ENCODE data around the gene CSF1R. TPM values are rescaled to one million over a fixed set of nuclear protein-coding genes. Genes with fewer than 3 reads are reported as not detected.

Gene CSF1R
- total RNA-seq: 10 to 100 TPM; 30.8 to 55.1 TPM
- long read RNA-seq, donor 1, partial matches to known transcripts: 12 of 14 reads
- long read RNA-seq, donor 1, other reads (novel, unspliced or antisense): 2 of 14 reads
- long read RNA-seq, donor 2, partial matches to known transcripts: 6 of 13 reads
- long read RNA-seq, donor 2, other reads (novel, unspliced or antisense): 7 of 13 reads

DNA sequence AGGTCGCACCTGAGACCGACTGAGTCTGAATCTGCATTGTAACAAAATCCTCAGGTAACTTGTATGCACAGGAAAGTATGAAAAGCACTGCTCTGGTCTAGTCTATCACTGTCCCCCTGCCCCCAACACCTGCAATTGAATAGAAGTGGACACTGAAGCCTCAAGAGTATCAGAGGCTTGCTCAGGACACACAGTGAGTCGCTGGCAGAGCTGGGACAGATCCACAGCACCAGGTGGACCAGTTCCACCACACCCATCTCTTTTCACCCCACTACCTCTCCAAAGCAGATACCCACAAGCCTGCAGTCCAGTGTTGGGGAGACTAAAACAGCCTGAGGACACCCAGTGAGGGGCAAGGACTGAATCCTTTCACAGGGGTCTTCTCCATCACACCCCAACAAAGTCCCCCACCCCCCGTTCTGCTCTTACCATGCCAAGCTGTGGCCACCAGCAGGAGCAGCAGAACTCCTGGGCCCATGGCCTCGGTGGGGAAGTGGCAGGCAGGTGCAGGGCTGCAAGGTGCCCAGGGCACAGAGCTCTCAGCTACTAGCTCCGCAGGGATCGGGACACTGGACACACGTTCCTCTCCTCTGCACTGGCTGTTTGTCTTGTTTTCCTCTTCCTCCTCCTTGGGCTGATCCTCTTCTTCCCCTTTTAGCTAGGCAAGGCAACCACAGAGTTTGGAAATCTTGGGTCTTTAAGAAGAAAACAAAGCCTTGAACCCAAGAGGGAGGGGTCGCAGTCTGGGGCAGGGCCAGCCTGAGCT lies at the start of gene CSF1R:
Gene CSF1R (minus strand): TSS at position 605 of the 766 bp plus-strand sequence. CDS start 127 bp downstream, at position 478.
- intact Hi-C loops (cut with DNase I): no loop called here
- DNase-seq (ENCODE audit: low spot score): no peak

DNA sequence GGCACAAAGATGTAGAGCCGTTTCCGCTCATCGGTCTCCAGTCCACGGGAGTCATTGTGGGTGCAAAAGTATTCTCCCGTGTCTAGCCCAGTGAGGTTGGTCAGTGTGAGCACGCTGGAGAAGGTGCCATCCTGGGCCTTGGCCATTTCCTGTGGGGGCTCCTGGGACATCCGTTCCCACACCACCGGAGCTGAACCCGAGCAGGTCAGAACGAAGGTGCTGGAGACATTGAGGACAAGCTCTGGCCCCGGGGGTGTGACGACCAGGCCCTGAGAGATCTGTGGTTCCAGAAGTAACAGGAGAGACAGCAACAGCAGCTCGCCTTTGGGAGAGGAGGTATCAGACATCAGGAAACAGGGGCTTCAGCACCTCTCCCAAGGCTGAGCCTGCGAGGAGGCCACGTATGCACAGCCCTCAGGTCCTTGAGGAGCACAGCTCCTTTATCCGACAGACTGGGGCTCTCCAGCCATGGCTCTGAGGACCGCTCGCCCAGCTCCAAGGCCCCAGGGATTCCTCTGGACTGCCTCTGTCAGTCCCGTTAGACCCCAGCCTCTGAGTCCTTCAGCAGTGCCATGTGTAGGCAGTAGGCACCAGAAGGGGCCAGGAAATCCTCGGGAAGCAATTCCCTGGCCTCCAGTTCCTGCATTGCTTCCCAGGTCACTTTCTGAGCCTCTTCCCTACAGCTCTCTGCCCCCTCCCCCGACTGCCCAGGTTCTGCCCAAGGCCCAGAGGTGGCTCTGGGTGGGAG lies 49.4 kb upstream of the CSF1R start:
- intact Hi-C loops (cut with DNase I): no loop called here

DNA sequence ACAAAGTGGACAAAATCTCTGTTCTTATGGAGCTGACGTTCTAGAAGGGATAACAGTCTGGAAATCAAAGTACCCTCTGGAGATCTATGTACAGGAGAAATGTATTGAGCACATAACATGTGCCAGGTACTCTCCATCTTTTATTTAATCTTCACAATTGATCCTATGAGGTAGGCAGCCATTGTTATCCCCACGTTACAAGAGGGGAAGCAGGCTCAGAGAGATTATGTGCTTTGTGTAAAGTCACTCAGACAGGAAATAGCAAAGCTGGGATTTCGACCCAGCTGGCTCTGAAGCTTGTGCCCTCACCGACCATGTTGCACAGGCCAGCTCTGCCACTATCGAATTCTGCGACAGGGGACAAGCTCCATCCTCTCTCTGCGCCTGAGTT lies 47.8 kb upstream of the CSF1R start:
- intact Hi-C loops (cut with DNase I): no loop called here
- DNase-seq (ENCODE audit: low spot score): no peak

More for the DNA sequence above, 49.4 kb upstream of the CSF1R start:
- DNase-seq (ENCODE audit: low spot score): no peak

DNA sequence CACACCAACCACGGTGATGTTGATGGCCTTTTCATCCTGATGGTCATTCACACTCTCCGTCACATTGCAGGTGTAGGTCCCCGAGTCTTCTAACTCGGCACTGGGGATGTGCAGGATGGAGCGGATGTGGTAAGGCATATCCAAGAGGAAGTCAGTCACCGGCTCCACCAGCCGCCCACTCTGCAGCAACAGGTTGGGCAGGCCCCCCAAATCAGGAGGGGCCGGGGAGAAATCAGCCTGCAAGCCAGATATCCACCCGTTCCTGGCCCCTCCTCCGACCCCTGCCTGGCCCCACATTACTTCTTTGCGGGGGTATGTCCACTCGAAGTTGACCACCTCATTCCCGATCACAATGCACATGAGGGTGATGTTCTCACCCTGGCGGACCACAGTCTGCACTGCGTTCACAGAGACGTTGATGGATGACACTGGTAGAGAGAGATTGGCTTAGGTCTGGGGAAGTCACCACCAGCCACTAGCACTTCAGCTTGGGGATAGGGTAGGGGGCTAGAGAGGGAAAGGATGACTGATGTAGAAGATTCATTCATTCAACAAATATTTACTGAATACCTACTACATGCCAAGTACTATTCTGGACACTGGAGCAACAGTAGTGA lies 47.3 kb upstream of the CSF1R start:
- intact Hi-C loops (cut with DNase I): no loop called here
- no peak for DNase-seq (ENCODE audit: low spot score)

DNA sequence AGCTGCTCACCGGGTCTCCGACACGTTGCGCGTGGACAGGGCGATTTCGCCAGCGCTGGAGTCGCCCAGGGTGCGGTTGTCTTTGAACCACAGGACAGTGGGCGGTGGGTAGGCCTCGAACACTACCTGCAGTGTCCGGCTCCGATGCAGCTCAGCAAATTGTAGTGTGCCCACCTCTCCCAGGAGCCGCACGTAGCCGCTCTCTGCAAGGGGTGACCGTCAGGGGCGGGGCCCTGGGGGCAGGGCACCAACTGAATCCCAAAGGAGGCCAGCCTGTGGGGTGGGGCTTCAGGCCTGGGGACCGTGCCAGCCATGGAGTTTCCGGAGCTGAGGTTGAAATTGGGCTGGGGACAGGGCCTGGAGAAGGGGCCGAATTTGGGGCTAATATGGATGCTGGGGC lies 46.4 kb upstream of the CSF1R start:
- intact Hi-C loops (cut with DNase I): loop anchor here in 1 of 2 donors (1.0 kb wide), 1 partner anchor 29 kb away; no protein-coding TSS in a partner anchor
- DNase-seq (ENCODE audit: low spot score): no peak

DNA sequence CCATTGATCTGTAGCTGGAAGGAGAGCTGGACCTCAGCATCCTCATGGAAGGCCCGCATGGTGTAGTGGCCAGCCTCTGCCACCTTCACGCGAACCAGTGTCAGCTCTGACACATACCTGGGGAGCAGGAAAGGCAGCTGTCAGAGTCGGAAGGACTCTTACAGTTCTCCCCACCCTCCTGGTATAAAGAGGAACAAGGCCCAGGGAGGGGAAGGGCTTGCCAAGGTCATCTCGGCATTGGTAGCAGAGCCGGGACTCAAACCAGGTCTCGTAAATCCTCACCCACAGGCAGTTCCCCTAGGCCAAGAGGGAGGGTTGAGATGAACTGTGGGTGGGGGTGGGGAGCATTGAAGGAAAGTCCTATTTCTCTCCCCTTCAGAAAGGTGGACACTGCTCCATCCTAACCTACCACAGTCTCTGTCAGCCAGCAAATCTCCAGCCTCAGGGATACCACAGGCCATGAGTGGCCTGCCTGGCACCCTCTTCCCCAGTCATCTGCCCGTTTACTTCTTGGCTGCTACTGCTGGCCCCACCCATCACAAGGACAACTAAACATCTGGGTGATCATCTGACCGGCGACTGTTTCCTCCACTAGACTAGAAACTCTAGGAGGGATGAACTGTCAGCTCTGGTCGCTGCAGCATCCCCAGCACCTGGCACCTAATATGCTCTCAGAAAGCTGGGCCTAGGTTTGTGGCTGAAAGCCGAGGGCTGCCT lies 45.8 kb upstream of the CSF1R start:
- no peak for DNase-seq (ENCODE audit: low spot score)
- intact Hi-C loops (cut with DNase I): loop anchor here in 1 of 2 donors (1.0 kb wide), 1 partner anchor 29 kb away; no protein-coding TSS in a partner anchor

DNA sequence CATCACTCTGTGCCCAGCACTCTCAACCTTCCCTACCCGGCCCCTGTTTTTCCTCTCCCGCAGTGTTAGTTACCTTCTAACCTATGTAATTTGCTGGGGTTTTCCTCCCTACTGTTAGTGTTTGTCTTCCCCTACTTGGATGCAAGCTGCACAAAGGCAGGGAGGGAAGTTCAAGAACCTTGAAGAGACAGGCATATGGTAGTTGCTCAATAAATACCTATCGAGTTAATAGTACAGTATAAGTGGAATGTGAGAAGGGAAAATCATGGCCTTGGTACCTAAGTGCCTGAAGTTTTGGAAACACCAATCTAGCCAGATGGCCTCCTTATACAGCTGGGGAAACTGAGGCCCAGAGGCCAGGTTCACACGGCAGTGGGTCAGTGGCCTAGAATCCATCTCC lies 45.1 kb upstream of the CSF1R start:
- no peak for DNase-seq (ENCODE audit: low spot score)
- intact Hi-C loops (cut with DNase I): no loop called here

DNA sequence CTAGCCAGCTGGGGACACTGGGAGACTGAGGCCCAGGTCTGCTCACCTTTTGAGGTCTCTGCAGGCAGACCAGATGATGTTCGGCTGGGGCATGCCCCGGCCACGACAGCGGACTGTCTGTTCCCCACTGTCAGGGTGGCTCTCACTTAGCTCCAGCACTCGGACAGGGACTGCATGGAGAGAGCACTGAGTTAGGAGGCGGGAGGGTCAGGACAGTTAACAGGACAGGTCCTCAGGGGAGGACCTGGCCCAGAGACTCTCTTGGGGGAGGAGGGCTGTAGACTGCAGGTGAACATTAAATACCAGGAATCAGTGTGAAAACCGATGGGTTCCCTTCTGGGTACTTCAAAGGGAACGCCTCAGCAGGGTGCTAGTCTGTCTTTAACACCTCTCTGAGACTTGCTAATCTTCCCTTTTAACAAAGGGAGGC lies 44.2 kb upstream of the CSF1R start:
- DNase-seq (ENCODE audit: low spot score): no peak
- intact Hi-C loops (cut with DNase I): no loop called here

DNA sequence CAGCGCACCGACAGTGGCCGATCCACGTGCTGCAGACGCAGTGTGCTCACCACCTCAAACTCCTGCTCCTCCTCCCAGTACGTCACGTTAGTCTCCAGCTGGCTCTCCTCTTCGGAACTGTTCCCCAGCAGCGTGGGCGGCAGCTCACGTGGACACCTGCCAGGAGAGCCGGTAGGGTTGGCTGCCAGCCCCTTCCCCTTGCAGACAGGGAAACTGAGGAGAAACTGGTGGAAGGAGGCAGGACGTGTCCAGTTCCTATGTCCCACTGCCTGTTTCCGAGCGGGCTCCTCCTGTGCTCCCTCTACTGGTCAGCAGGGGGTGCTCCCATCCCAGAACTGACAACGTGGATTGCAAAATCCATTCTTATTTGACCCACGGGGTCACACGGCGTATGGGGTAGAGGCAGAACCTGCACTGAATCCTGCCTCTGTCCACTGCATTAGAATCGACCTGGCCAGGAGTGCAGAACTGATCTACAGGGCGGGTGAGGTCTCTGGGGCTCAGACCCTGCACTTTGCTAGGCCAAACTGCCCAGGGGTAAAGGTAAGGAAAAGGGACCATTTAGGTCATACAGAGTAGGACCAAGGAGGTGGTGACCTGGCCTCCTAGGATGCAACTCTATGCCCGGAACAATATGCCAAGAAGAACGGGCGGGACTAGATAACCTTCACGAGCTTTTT lies 43.6 kb upstream of the CSF1R start:
- intact Hi-C loops (cut with DNase I): loop anchor here (5.0 kb wide), 1 partner anchor 87 kb away; no protein-coding TSS in a partner anchor
- peak; percentile 91 for DNase-seq (ENCODE audit: low spot score)

DNA sequence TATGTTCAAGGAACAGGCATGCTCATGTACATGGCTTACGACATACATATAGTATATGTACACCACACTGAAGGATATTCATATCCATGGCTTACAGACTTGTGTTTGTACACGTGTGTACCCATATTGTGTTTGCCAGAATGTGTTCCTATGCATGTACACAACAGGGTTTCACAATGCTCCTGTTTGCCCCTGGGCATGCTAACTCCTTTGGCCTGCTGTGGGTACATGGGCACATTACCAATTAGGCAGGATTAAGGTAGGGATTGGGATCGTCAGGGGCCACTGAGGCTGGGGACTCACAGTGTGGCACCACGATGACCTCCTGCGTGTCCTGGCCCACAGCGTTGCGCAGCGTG lies 43.1 kb upstream of the CSF1R start:
- no peak for DNase-seq (ENCODE audit: low spot score)
- intact Hi-C loops (cut with DNase I): loop anchor here (5.0 kb wide), 1 partner anchor 88 kb away; no protein-coding TSS in a partner anchor

DNA sequence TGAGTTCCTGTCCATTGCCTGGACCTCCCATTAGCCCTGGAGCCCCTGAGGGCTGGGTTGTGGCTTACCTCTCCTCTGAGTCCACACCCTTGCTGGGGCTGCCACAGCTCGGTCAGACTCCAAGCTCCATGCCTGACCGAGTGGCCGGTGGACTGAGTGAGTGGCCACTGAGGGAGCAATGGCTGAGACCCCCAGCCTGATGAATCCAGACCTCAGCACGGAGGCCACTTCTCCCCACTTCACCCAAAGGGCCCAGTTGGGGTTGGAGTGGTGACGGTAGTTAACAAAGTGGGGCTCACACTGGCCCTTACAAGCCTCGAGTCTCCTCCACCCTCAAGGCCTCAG lies 40.5 kb upstream of the CSF1R start:
- intact Hi-C loops (cut with DNase I): loop anchor here (5.0 kb wide), 1 partner anchor 90 kb away; no protein-coding TSS in a partner anchor
- no peak for DNase-seq (ENCODE audit: low spot score)

DNA sequence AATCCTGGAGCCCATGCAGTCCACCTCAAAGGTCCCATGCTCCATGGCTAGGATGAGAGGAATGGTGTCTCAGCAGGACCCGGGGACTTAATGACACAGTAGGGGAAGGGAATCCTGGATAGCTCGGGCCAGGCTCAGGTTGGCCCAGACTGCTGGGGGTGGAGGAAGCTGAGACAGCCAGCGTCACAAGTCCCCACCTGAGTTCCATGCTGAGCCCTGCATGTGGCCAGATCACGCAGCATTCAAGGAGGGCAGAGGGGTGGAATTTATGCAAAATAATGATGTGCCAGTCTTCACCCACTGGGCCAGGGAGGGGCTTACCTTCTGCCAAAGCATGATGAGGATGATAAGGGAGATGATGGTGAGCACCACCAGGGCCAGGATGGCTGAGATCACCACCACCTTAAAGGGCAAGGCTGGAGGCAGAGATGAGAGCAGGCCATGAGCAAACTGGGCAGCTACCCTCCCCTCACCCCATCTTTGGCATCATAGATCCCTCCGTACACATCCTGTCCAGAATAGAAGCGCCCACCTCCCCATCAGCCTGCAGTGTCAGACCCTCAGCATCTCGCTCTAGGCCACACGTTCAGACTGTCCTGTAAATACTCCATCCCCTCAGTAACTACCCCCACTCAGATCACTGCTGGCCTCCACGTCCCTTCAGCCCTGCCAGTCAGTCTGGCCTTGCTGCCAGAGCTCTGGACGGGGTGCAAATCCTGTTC lies 40.0 kb upstream of the CSF1R start:
- intact Hi-C loops (cut with DNase I): loop anchor here (5.0 kb wide), 1 partner anchor 91 kb away; no protein-coding TSS in a partner anchor
- DNase-seq (ENCODE audit: low spot score): no peak

DNA sequence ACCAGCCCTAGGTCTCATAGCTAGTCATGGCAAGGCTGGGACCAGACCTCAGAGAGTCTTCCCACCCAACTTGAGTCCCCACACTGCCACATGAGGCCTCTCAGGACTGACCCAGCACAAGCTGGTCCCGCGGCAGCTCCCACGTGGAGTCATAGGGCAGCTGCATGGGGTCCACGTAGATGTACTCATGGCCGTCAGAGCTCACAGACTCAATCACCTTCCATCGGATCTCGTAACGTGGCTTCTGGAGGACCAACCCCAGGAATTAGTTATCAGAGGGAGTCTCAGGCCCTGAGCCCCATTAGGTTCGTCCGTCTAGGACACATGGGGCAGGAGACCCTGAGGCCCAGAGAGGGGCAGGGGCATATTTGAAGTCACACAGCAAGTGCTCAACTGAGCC lies 39.0 kb upstream of the CSF1R start:
- intact Hi-C loops (cut with DNase I): loop anchor here (5.0 kb wide), 1 partner anchor 92 kb away; no protein-coding TSS in a partner anchor
- peak; percentile 70 for DNase-seq (ENCODE audit: low spot score)

DNA sequence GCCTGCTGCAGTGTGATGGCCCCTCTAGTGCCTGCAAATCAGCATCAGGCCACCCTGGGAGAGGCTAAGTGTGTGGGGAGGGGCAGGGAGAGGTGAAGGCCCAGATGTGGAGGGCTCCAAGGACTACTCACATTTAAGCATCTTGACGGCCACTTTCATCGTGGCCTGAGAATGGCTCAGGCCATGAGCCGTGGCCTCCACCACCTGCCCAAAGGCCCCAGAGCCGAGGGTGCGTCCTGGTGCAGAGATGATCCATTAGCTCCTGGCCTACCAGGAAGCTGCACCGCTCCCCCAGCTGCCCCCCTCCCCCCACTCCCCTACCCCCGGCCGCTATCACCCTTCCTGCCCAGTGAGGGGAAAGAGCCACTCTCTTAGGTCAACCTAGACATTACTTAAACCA lies 38.2 kb upstream of the CSF1R start:
- intact Hi-C loops (cut with DNase I): no loop called here
- peak; percentile 65 for DNase-seq (ENCODE audit: low spot score)

DNA sequence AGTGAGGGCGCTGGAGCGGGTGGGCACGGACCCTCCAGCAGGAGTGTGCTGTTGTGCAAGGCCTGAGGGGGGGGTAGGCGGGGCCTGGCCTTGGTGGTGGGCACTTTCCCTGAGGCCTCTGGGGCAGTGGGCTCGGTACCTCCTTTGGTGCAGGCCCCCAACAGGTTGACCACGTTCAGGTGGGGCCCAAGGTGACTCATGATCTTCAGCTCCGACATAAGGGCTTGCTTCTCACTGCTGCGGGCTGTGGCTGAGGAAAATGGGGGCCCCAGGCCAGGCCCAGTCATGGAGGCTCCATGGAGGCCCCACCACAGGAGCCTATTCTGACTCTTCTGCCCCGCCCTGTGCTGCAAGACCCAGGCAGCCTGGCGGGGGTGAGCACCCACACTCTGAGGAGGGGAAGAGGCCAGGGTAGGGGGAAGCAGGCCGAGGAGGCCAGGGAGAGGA lies 37.8 kb upstream of the CSF1R start:
- DNase-seq (ENCODE audit: low spot score): peak; percentile 77
- intact Hi-C loops (cut with DNase I): no loop called here

DNA sequence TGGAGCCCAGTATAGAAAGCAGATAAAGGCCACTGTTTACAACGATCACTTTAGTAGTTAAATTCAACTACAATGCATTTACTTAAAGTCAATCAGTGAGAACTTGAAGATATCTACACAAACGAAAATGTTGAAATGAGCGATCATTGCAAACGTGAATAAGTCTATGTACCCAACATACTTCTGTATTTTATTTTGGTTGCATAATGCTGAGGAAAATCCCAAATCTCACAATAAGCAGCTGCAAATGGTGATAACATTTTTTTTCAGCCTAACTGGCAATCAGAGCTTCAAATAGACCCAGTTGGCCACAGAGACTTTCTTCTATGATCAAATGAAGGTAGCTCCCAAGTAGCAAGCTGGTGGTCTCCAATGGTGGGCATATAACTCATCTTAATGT lies 37.2 kb upstream of the CSF1R start:
- no peak for DNase-seq (ENCODE audit: low spot score)
- intact Hi-C loops (cut with DNase I): no loop called here

DNA sequence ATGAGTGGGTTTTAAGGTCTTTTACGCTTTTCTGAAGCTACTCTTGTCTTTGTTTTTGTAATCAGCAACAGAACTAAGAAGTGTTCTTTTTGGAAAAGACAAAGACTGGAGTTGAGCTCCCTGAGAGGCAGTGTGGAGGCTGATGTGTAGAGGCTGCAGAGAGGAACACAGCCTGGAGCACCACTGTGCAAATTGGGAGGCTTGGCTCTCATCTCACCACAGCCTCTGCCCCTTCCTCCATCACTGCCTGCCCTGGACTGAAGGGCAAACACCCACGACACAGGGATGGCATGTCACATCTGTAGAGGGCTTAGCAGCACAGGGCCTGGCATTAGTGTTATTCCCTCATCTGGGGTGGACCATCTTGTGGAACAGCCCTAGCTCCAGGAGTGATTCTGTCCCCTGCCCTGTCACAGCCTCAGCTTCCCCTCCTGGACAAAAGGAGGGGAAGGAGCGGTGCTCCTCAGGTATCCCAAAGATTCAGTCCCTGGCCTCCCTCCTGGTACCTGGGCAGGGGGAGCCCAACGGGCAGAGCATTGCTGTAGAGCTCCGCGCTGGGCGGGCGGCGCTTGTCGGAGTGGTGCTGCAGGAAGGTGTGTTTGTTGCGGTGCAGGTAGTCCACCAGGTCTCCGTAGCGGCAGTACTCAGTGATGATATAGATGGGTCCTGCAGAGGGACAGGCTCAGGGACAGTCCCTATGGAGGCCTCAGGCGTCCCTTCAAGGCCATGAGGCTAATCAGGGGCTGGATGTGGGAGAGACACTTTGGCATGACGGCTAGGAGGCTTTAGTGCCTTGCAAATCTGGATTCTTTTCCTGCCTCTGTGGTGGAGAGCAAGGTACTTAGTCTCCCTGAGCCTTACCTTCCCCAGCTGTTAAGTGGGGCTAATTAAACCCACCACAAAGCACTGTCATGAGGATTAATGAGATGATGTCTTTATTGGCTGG lies 36.5 kb upstream of the CSF1R start:
- peak; percentile 49 for DNase-seq (ENCODE audit: low spot score)
- intact Hi-C loops (cut with DNase I): no loop called here
